Mucosa of rectum (tissue), 2 donors: ENCODE results near the gene SHROOM2.

Source experiments
- H3K27ac ChIP-seq, 2 donors: one replicate each; pipeline ENCODE4 v1.7.0; 2013; ENCODE audit warnings: inconsistent platforms in 2 of 2, low read depth in 2 of 2, low read length in 2 of 2
- H3K27me3 ChIP-seq, 2 donors: one replicate each; pipeline ENCODE4 v1.7.0; 2013; ENCODE audit warnings: low read length in 2 of 2; ENCODE audit not compliant: control insufficient read depth in 2 of 2, insufficient read depth in 2 of 2
- H3K36me3 ChIP-seq, 2 donors: one replicate each; pipeline ENCODE4 v1.7.0; 2013; ENCODE audit warnings: low read length in 2 of 2; ENCODE audit not compliant: control insufficient read depth in 2 of 2, insufficient read depth in 2 of 2
- H3K4me1 ChIP-seq, 2 donors: one replicate each; pipeline ENCODE4 v1.7.0; 2013; ENCODE audit warnings: low read length in 2 of 2, mild to moderate bottlenecking in 1 of 2; ENCODE audit not compliant: control insufficient read depth in 2 of 2, insufficient read depth in 2 of 2
- H3K4me3 ChIP-seq, 2 donors: one replicate each; pipeline ENCODE4 v1.7.0; 2013; ENCODE audit warnings: low read length in 2 of 2
- H3K9ac ChIP-seq, 2 donors: one replicate each; pipeline ENCODE4 v1.7.0; 2013; ENCODE audit warnings: low read length in 2 of 2, low read depth in 1 of 2, mild to moderate bottlenecking in 1 of 2
- H3K9me3 ChIP-seq, 2 donors: one replicate each; pipeline ENCODE4 v1.7.0; 2013; ENCODE audit warnings: low read length in 2 of 2; ENCODE audit not compliant: control insufficient read depth in 2 of 2
- donor health status: healthy.
- donor health status: Normal muscosa, but diverticular disease.

Gene SHROOM2

GRCh38 chrX:9926002-9926401 lies 139.8 kb downstream of the SHROOM2 start:
- no peak overlapping the region for H3K27ac ChIP-seq

GRCh38 chrX:9927698-9928482 lies 141.7 kb downstream of the SHROOM2 start:
- no peak overlapping the region for H3K4me3 ChIP-seq
- peaks cover 0 to 4% of the 10 kb centered on the region in 2 donors for H3K27me3 ChIP-seq
- H3K9ac ChIP-seq: no peak overlapping the region
- no peaks in the 10 kb centered on the region for H3K36me3 ChIP-seq
- H3K4me1 ChIP-seq: no peaks in the 10 kb centered on the region
- H3K27ac ChIP-seq: no peak overlapping the region
- H3K9me3 ChIP-seq: no peaks in the 10 kb centered on the region

More at GRCh38 chrX:9926002-9926401, 139.8 kb downstream of the SHROOM2 start:
- Histone ChIP-seq H3K9ac (no peak overlapping the region), H3K36me3 (no peaks in the 10 kb centered on the region), H3K27me3 (peaks cover 0 to 4% of the 10 kb centered on the region in 2 donors), H3K9me3 (no peaks in the 10 kb centered on the region), H3K4me3 (no peak overlapping the region), H3K4me1 (no peaks in the 10 kb centered on the region)

GRCh38 chrX:9935436-9935835 lies 149.2 kb downstream of the SHROOM2 start:
- Histone ChIP-seq H3K9me3 (no peaks in the 10 kb centered on the region), H3K36me3 (peaks cover 0 to 5% of the 10 kb centered on the region in 2 donors), H3K27me3 (no peaks in the 10 kb centered on the region), H3K4me1 (no peaks in the 10 kb centered on the region), H3K27ac (no peak overlapping the region), H3K4me3 (no peak overlapping the region), H3K9ac (no peak overlapping the region)

- H3K4me3 ChIP-seq: no peak overlapping the region
- no peak overlapping the region for H3K9ac ChIP-seq
- H3K9me3 ChIP-seq: no peaks in the 10 kb centered on the region
- H3K27me3 ChIP-seq: no peaks in the 10 kb centered on the region
- peaks cover 0 to 5% of the 10 kb centered on the region in 2 donors for H3K36me3 ChIP-seq
- H3K27ac ChIP-seq: no peak overlapping the region
- H3K4me1 ChIP-seq: peaks cover 0 to 2% of the 10 kb centered on the region in 2 donors
Observed at GRCh38 chrX:9937761-9938160, 151.5 kb downstream of the SHROOM2 start.

GRCh38 chrX:9938516-9938915 lies 152.3 kb downstream of the SHROOM2 start:
- Histone ChIP-seq H3K9me3 (no peaks in the 10 kb centered on the region), H3K36me3 (peaks cover 0 to 5% of the 10 kb centered on the region in 2 donors), H3K9ac (no peak overlapping the region), H3K4me3 (no peak overlapping the region), H3K4me1 (peaks cover 0 to 2% of the 10 kb centered on the region in 2 donors), H3K27me3 (no peaks in the 10 kb centered on the region), H3K27ac (no peak overlapping the region)

- Histone ChIP-seq H3K9me3 (no peaks in the 10 kb centered on the region), H3K9ac (no peak overlapping the region), H3K27me3 (no peaks in the 10 kb centered on the region), H3K27ac (no peak overlapping the region), H3K4me3 (no peak overlapping the region), H3K36me3 (peaks cover 0 to 3% of the 10 kb centered on the region in 2 donors), H3K4me1 (peaks cover 0 to 2% of the 10 kb centered on the region in 2 donors)
Observed at GRCh38 chrX:9940421-9940820, 154.2 kb downstream of the SHROOM2 start.

GRCh38 chrX:9942086-9942485 lies 155.9 kb downstream of the SHROOM2 start:
- Histone ChIP-seq H3K9me3 (no peaks in the 10 kb centered on the region), H3K36me3 (peaks cover 0 to 3% of the 10 kb centered on the region in 2 donors), H3K9ac (no peak overlapping the region)

GRCh38 chrX:9943420-9943819 lies 157.2 kb downstream of the SHROOM2 start:
- no peak overlapping the region for H3K4me3 ChIP-seq
- no peak overlapping the region for H3K27ac ChIP-seq
- H3K36me3 ChIP-seq: peaks cover 0 to 3% of the 10 kb centered on the region in 2 donors
- no peaks in the 10 kb centered on the region for H3K27me3 ChIP-seq
- no peaks in the 10 kb centered on the region for H3K9me3 ChIP-seq
- no peak overlapping the region for H3K9ac ChIP-seq
- peaks cover 0 to 2% of the 10 kb centered on the region in 2 donors for H3K4me1 ChIP-seq

More at GRCh38 chrX:9942086-9942485, 155.9 kb downstream of the SHROOM2 start:
- Histone ChIP-seq H3K4me1 (peaks cover 0 to 2% of the 10 kb centered on the region in 2 donors), H3K27ac (no peak overlapping the region), H3K27me3 (no peaks in the 10 kb centered on the region), H3K4me3 (no peak overlapping the region)

GRCh38 chrX:9947131-9947794 lies 161.0 kb downstream of the SHROOM2 start:
- Histone ChIP-seq H3K9me3 (no peaks in the 10 kb centered on the region), H3K27me3 (no peaks in the 10 kb centered on the region), H3K4me1 (peaks cover 0 to 2% of the 10 kb centered on the region in 2 donors), H3K27ac (no peak overlapping the region), H3K9ac (no peak overlapping the region), H3K36me3 (no peaks in the 10 kb centered on the region), H3K4me3 (no peak overlapping the region)

GRCh38 chrX:9948406-9948805 lies 162.2 kb downstream of the SHROOM2 start:
- no peak overlapping the region for H3K27ac ChIP-seq
- H3K9me3 ChIP-seq: no peaks in the 10 kb centered on the region
- H3K4me1 ChIP-seq: no peaks in the 10 kb centered on the region
- no peaks in the 10 kb centered on the region for H3K27me3 ChIP-seq
- H3K36me3 ChIP-seq: no peaks in the 10 kb centered on the region
- H3K4me3 ChIP-seq: no peak overlapping the region
- H3K9ac ChIP-seq: no peak overlapping the region
